ENCODE results near the gene CDH4. TPM values are rescaled to one million over a fixed set of nuclear protein-coding genes. Genes with fewer than 3 reads are reported as not detected.

The CDH4 gene
- total RNA-seq, 2 experiments from 2014 or later: not detected

- BruUV-seq (replicated peaks): no TSS peak
- CTCF ChIA-PET (ENCODE audit: unreplicated experiment): no interaction called here
- DNase-seq (ENCODE audit: low spot score): peak; percentile 52
- POLR2A ChIA-PET: no interaction called here
- Histone ChIP-seq H3K27ac (ENCODE audit: low read depth, low read length, poor library complexity, severe bottlenecking) (peak overlapping the region; percentile 93), H2AFZ (ENCODE audit: low read length) (peak overlapping the region; percentile 65; the same call in 1 of the 2 replicates), H3K4me3 (ENCODE audit: low read depth, low read length, poor library complexity, severe bottlenecking) (peak overlapping the region; percentile 56), H3K79me2 (ENCODE audit: insufficient read depth, low read depth, low read length) (no peaks in the 10 kb centered on the region), H4K20me1 (ENCODE audit: insufficient read depth, low read length) (no peaks in the 10 kb centered on the region), H3K4me1 (ENCODE audit: insufficient read depth, low read length, poor library complexity, severe bottlenecking) (peaks cover 67% of the 10 kb centered on the region), H3K4me2 (ENCODE audit: low read length) (peak overlapping the region; percentile 78), H3K9me3 (ENCODE audit: low read length) (peaks cover 5% of the 10 kb centered on the region; the same call in 1 of the 2 replicates), H3K36me3 (ENCODE audit: insufficient read depth, low read length) (no peaks in the 10 kb centered on the region), H3K9me2 (ENCODE audit: insufficient read depth, low read length) (no peaks in the 10 kb centered on the region)
- TF ChIP-seq CTCF (conservative IDR thresholded peaks at IDR 0.05; ENCODE audit: low read length): no peak
- TF ChIP-seq EZH2phosphoT487 (IDR thresholded peaks at IDR 0.05; ENCODE audit: borderline replicate concordance, low read depth, low read length): no peak
- intact Hi-C loops (cut with micrococcal nuclease; ENCODE audit: unreplicated experiment): no loop called here
These were observed 245.1 kb downstream of the CDH4 start for GRCh38 chr20:61497029-61497627.

GRCh38 chr20:61499859-61500554 is 247.9 kb downstream of the CDH4 start:
- intact Hi-C loops (cut with micrococcal nuclease; ENCODE audit: unreplicated experiment): no loop called here
- Histone ChIP-seq H3K36me3 (ENCODE audit: insufficient read depth, low read length) (no peaks in the 10 kb centered on the region), H3K4me3 (ENCODE audit: low read depth, low read length, poor library complexity, severe bottlenecking) (no peak overlapping the region), H3K9me2 (ENCODE audit: insufficient read depth, low read length) (no peaks in the 10 kb centered on the region), H3K9me3 (ENCODE audit: low read length) (no peaks in the 10 kb centered on the region), H3K4me2 (ENCODE audit: low read length) (peak overlapping the region; percentile 52), H3K27ac (ENCODE audit: low read depth, low read length, poor library complexity, severe bottlenecking) (peak overlapping the region; percentile 53), H2AFZ (ENCODE audit: low read length) (peak overlapping the region; percentile 61; the same call in 1 of the 2 replicates), H3K79me2 (ENCODE audit: insufficient read depth, low read depth, low read length) (no peaks in the 10 kb centered on the region), H3K4me1 (ENCODE audit: insufficient read depth, low read length, poor library complexity, severe bottlenecking) (peaks cover 66% of the 10 kb centered on the region), H4K20me1 (ENCODE audit: insufficient read depth, low read length) (no peaks in the 10 kb centered on the region)
- BruUV-seq (replicated peaks): no TSS peak
- POLR2A ChIA-PET: no interaction called here
- CTCF ChIA-PET (ENCODE audit: unreplicated experiment): no interaction called here
- no peak for TF ChIP-seq CTCF (conservative IDR thresholded peaks at IDR 0.05; ENCODE audit: low read length)
- no peak for TF ChIP-seq EZH2phosphoT487 (IDR thresholded peaks at IDR 0.05; ENCODE audit: borderline replicate concordance, low read depth, low read length)
- DNase-seq (ENCODE audit: low spot score): peak; percentile 50

GRCh38 chr20:61500791-61501321 is 248.8 kb downstream of the CDH4 start:
- ChIA-PET CTCF (ENCODE audit: unreplicated experiment) (no interaction called here), POLR2A (no interaction called here)
- Histone ChIP-seq H4K20me1 (ENCODE audit: insufficient read depth, low read length) (no peaks in the 10 kb centered on the region), H2AFZ (ENCODE audit: low read length) (peak overlapping the region; percentile 61; the same call in 1 of the 2 replicates), H3K4me2 (ENCODE audit: low read length) (peak overlapping the region; percentile 52), H3K9me3 (ENCODE audit: low read length) (no peaks in the 10 kb centered on the region), H3K79me2 (ENCODE audit: insufficient read depth, low read depth, low read length) (no peaks in the 10 kb centered on the region), H3K27ac (ENCODE audit: low read depth, low read length, poor library complexity, severe bottlenecking) (peak overlapping the region; percentile 53), H3K4me3 (ENCODE audit: low read depth, low read length, poor library complexity, severe bottlenecking) (no peak overlapping the region), H3K9me2 (ENCODE audit: insufficient read depth, low read length) (no peaks in the 10 kb centered on the region), H3K4me1 (ENCODE audit: insufficient read depth, low read length, poor library complexity, severe bottlenecking) (peaks cover 58% of the 10 kb centered on the region), H3K36me3 (ENCODE audit: insufficient read depth, low read length) (no peaks in the 10 kb centered on the region)
- DNase-seq (ENCODE audit: low spot score): no peak
- intact Hi-C loops (cut with micrococcal nuclease; ENCODE audit: unreplicated experiment): no loop called here
- BruUV-seq (replicated peaks): no TSS peak
- TF ChIP-seq CTCF (conservative IDR thresholded peaks at IDR 0.05; ENCODE audit: low read length): no peak
- TF ChIP-seq EZH2phosphoT487 (IDR thresholded peaks at IDR 0.05; ENCODE audit: borderline replicate concordance, low read depth, low read length): no peak

All from OCI-LY7 (cell line).